Gastrocnemius medialis (tissue), 4 donors: ENCODE data around the gene GRM4.
"Not testable (repeated sequence)": the region's sequence is repeated elsewhere in the genome, so short reads cannot be mapped to it uniquely, and the experiment has no call there.

Experiments used
- CTCF ChIP-seq, 5 experiments: fragments of 450-650 bp in 3 of 5; fragments of 200-600 bp in 2 of 5; sonication (generic) in 2 of 5; IDR thresholded peaks in 4 of 5; conservative IDR thresholded peaks in 1 of 5; 1 replicate in 4 of 5; 2 replicates in 1 of 5; pipeline ENCODE4 v1.5.1; 2016 to 2019; ENCODE audit warnings: antibody characterized with exemption in 5 of 5, mild to moderate bottlenecking in 3 of 5, moderate library complexity in 3 of 5
- POLR2A ChIP-seq, 2 donors: fragments of 450-650 bp; IDR thresholded peaks; one replicate each; pipeline ENCODE4 v1.6.1; 2017; ENCODE audit warnings: antibody characterized with exemption in 2 of 2, mild to moderate bottlenecking in 2 of 2, moderate library complexity in 2 of 2

- not testable (repeated sequence) for TF ChIP-seq CTCF (IDR thresholded peaks at IDR 0.05 in 4 of 5, conservative IDR thresholded peaks at IDR 0.05 in 1 of 5); POLR2A (IDR thresholded peaks at IDR 0.05)
These were observed 38.8 kb upstream of the GRM4 start for GRCh38 chr6:34184726-34185125.
